ENCODE measurements around the gene ADAM10. TPM values are rescaled to one million over a fixed set of nuclear protein-coding genes. Genes with fewer than 3 reads are reported as not detected.

Gene ADAM10
- total and polyA plus RNA-seq, 2 of the 8 experiments (the other 6 are each of a cell fraction or from before 2014, with no cell fraction given) = 46.5 to 163 TPM

DNA sequence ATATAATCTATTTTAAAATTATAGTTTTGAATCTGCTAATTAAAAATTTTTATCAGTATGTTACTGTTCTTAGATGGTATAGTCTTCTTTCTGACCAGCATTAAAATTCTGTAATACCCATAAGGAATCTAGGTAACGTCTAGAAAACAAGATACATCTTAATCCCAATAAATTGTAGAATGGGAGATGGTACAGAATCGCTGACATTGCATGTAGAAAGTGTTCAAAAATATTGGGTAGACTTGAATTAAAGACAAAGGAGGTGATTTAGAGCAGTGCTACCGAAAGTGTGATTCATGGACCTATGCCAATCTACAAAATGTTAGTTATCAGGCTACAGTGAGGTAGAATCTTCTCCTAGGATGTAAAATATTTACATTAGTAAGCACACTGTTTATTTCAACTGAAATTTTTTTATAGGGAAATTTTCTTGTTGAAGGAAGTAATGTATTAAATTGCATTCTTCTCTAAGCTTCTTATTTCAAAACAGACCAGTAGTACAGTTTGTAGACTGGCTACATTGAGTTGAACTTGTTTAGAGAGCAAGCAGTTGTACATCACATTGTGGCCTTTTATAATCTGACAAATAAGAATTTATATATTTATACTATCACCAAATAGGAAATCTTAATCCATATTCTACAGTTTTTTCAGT lies 38.7 kb upstream of the ADAM10 start:
- no peaks in the 10 kb centered on the region; a peak in 1 of 4 replicates for H3K79me2 ChIP-seq (ENCODE audit: control insufficient read depth in 1 of 2, insufficient read depth in 2 of 2, low read length in 2 of 2)
- H3K14ac ChIP-seq (ENCODE audit: insufficient read length) = no peak overlapping the region
- ChIA-PET POLR2A (ENCODE audit: partially characterized antibody) (no interaction called here), CTCF (ENCODE audit: partially characterized antibody) (interaction anchor here (0.6 kb wide), 1 partner anchor 52 kb away, joined by 3 read pairs; no protein-coding TSS in a partner anchor)
- no peak overlapping the region for H2BK20ac ChIP-seq (ENCODE audit: low read length)
- WGBS, 2 experiments (ENCODE audit: extremely low coverage in 1 of 2, insufficient coverage in 1 of 2, insufficient read length in 1 of 2, insufficient replicate concordance in 2 of 2, low coverage in 1 of 2, low lambda C conversion rate in 2 of 2, missing lambda C conversion rate in 1 of 2) = 90% methylated on average over 3 of the region's 3 CpGs; no CpG with 5 or more reads in 1 of the 2 experiments
- no peak overlapping the region for H2BK15ac ChIP-seq (ENCODE audit: low read length)
- H2BK120ac ChIP-seq (replicated peaks; ENCODE audit: low read depth, low read length) = no peak overlapping the region
- no peak overlapping the region for H4K91ac ChIP-seq (replicated peaks; ENCODE audit: insufficient read length, low read length)
- no peak overlapping the region for H2BK12ac ChIP-seq (ENCODE audit: low read depth, low read length)
- H3K23ac ChIP-seq (ENCODE audit: insufficient read length) = no peak overlapping the region
- no peaks in the 10 kb centered on the region for H4K20me1 ChIP-seq (replicated peaks in 1 of 2; ENCODE audit: control insufficient read depth in 1 of 2, insufficient read depth in 2 of 2, low read length in 2 of 2)
- no peak overlapping the region for H3K9ac ChIP-seq (replicated peaks in 1 of 4; ENCODE audit: extremely low read depth in 1 of 4, low read depth in 3 of 4, low read length in 3 of 4)
- H3K79me1 ChIP-seq (ENCODE audit: low read depth, low read length) = no peaks in the 10 kb centered on the region
- H3K36me3 ChIP-seq (ENCODE audit: control insufficient read depth in 2 of 4, insufficient read depth in 4 of 4, low read length in 3 of 4) = peaks cover 0 to 2% (median 0%) of the 10 kb centered on the region in 4 experiments; a peak in 2 of 8 replicates
- no peaks in the 10 kb centered on the region for H3K23me2 ChIP-seq (ENCODE audit: low read depth, low read length)
- no peak overlapping the region for H4K8ac ChIP-seq (ENCODE audit: extremely low read depth, insufficient read depth, low read length)
- DNase-seq (ENCODE audit: low read depth in 1 of 2, low spot score in 2 of 2) = no peak
- H3K9me3 ChIP-seq (ENCODE audit: insufficient read depth in 2 of 2, low read depth in 1 of 2, low read length in 1 of 2) = no peaks in the 10 kb centered on the region
- H3K56ac ChIP-seq (replicated peaks; ENCODE audit: insufficient read length, low read depth, low read length) = no peak overlapping the region
- H2AK5ac ChIP-seq (ENCODE audit: low read depth, low read length) = no peak overlapping the region
- no peak overlapping the region for H4K5ac ChIP-seq (ENCODE audit: insufficient read length, low read depth, low read length)
- no peaks in the 10 kb centered on the region for H3K27me3 ChIP-seq (replicated peaks in 1 of 4; ENCODE audit: control insufficient read depth in 3 of 4, extremely low read depth in 1 of 4, insufficient read depth in 3 of 4, low read length in 3 of 4)
- no peak overlapping the region for H3K4me3 ChIP-seq (ENCODE audit: extremely low read depth in 1 of 4, insufficient read depth in 2 of 4, low read depth in 3 of 4, low read length in 4 of 4)
- H3K27ac ChIP-seq (ENCODE audit: low read depth, low read length) = no peak overlapping the region
- H3K18ac ChIP-seq (ENCODE audit: extremely low read depth, low read length) = no peak overlapping the region
- H3K4ac ChIP-seq (replicated peaks; ENCODE audit: insufficient read length, low read depth, low read length) = no peak overlapping the region
- H2AFZ ChIP-seq (ENCODE audit: low read length) = no peak overlapping the region
- no peak for FAIRE-seq
- no peaks in the 10 kb centered on the region for H3K4me1 ChIP-seq (replicated peaks in 1 of 4; ENCODE audit: control insufficient read depth in 3 of 4, insufficient read depth in 4 of 4, low read length in 3 of 4)
- no peak overlapping the region for H3K4me2 ChIP-seq (ENCODE audit: insufficient read depth in 1 of 2, low read depth in 2 of 2, low read length in 2 of 2)
- no peak overlapping the region for H2BK5ac ChIP-seq (ENCODE audit: low read depth, low read length)
- TF ChIP-seq ASH2L (IDR thresholded peaks at IDR 0.05; ENCODE audit: low read length) (no peak), TAF7 (optimal IDR thresholded peaks at IDR 0.05; ENCODE audit: borderline replicate concordance, low read depth, low read length) (no peak), EGR1 (IDR thresholded peaks at IDR 0.05; ENCODE audit: borderline replicate concordance, low read depth, low read length) (no peak), YY1 (IDR thresholded peaks at IDR 0.05; ENCODE audit: low read depth, low read length) (no peak), SIN3A (conservative IDR thresholded peaks at IDR 0.05 in 1 of 2, IDR thresholded peaks at IDR 0.05 in 1 of 2; ENCODE audit: low read depth in 1 of 2, low read length in 2 of 2) (no peak), SIRT6 (IDR thresholded peaks at IDR 0.05; ENCODE audit: low read length) (no peak), SAP30 (IDR thresholded peaks at IDR 0.05; ENCODE audit: insufficient read depth, insufficient replicate concordance, low read length) (no peak), KDM5A (IDR thresholded peaks at IDR 0.05; ENCODE audit: low read length) (no peak)
- TF ChIP-seq, protein P1, sequence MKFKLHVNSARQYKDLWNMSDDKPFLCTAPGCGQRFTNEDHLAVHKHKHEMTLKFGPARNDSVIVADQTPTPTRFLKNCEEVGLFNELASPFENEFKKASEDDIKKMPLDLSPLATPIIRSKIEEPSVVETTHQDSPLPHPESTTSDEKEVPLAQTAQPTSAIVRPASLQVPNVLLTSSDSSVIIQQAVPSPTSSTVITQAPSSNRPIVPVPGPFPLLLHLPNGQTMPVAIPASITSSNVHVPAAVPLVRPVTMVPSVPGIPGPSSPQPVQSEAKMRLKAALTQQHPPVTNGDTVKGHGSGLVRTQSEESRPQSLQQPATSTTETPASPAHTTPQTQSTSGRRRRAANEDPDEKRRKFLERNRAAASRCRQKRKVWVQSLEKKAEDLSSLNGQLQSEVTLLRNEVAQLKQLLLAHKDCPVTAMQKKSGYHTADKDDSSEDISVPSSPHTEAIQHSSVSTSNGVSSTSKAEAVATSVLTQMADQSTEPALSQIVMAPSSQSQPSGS (IDR thresholded peaks at IDR 0.05; ENCODE audit: low read length) = no peak
- TF ChIP-seq, protein P2, sequence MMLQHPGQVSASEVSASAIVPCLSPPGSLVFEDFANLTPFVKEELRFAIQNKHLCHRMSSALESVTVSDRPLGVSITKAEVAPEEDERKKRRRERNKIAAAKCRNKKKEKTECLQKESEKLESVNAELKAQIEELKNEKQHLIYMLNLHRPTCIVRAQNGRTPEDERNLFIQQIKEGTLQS (IDR thresholded peaks at IDR 0.05; ENCODE audit: insufficient read depth, low read depth, low read length) = no peak

Data from H1 (cell line).